Choroid plexus epithelial cell (primary cell): ENCODE data around the gene MYO3A.

Experiments used
- DNase-seq: peaks from one replicate; pipeline ENCODE4 v3.0.0-alpha.2; 2010; ENCODE audit warnings: low read depth
- H3K4me3 ChIP-seq: 2 replicates; pipeline ENCODE4 v1.5.1; 2011; ENCODE audit warnings: low read depth, mild to moderate bottlenecking, control low read depth, low read length, moderate library complexity
- TF ChIP-seq, protein P1 (sequence below): conservative IDR thresholded peaks from 2 replicates; pipeline ENCODE4 v1.5.1; 2011; ENCODE audit warnings: low read depth, mild to moderate bottlenecking, control low read depth, inconsistent platforms, low read length, moderate library complexity

The MYO3A gene

DNA sequence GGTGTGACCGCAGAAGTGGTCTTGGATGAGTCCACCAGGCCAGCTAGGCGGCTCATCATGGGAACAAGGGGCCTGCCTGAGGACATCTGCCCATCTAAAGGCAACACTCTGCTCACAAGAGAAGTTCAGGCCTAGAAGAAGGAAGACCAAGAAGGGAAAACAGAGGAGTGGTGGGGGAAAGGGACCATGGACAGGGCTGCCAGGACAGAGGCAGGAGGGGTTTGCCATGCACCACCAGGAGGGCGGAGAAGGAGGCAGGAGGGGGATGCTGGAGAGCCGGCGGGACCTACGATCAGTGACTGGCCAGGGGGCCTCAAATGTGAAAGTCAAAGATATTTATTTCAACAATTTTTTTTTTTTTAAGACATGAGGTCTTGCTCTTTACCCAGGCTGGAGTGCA lies 315.7 kb downstream of the MYO3A start:
- no peak for DNase-seq
- TF ChIP-seq, protein P1, sequence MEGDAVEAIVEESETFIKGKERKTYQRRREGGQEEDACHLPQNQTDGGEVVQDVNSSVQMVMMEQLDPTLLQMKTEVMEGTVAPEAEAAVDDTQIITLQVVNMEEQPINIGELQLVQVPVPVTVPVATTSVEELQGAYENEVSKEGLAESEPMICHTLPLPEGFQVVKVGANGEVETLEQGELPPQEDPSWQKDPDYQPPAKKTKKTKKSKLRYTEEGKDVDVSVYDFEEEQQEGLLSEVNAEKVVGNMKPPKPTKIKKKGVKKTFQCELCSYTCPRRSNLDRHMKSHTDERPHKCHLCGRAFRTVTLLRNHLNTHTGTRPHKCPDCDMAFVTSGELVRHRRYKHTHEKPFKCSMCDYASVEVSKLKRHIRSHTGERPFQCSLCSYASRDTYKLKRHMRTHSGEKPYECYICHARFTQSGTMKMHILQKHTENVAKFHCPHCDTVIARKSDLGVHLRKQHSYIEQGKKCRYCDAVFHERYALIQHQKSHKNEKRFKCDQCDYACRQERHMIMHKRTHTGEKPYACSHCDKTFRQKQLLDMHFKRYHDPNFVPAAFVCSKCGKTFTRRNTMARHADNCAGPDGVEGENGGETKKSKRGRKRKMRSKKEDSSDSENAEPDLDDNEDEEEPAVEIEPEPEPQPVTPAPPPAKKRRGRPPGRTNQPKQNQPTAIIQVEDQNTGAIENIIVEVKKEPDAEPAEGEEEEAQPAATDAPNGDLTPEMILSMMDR: no peak
- no peak overlapping the region for H3K4me3 ChIP-seq

DNA sequence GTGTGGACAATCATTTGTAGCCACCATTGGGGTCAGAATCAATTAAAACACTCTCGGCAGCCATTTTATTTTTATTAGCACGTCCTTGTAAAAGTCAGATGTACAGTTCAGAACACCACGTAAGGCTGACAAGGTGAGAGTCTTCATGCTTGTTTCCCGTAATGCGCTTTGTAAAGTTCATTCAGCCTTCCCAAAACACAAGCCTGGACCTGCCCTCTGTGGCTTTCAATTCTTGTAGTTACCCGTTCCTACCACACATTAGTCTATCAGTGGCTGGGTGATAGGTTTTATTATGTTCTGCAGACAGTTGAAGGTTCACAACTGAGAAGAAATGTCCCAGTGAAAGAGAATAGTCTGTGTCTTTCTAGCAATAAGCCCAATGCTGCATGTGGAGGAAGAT lies 317.9 kb downstream of the MYO3A start:
- no peak for DNase-seq
- TF ChIP-seq, protein P1: no peak

DNA sequence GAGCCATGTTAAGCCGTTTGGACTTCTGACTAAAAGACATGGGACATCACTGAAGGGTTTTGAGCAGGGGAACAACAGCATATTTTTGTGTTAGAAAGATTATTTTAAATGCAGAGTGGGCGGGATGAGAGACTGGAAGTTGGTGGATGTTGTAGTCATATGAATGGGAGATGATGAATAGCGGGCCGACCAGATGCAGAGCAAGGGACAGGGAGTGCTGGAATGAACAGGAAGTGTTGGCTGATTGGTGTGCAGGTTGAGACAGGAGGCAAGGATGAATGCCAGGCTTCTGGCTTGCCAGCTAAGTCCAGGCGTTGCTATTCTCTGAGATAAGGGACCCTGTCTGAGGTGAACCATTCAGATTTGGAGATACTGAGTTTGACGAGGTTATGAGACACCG lies 320.6 kb downstream of the MYO3A start:
- TF ChIP-seq, protein P1: no peak
- no peak for DNase-seq
- no peak overlapping the region for H3K4me3 ChIP-seq

More for the DNA sequence above, 317.9 kb downstream of the MYO3A start:
- H3K4me3 ChIP-seq: no peak overlapping the region

DNA sequence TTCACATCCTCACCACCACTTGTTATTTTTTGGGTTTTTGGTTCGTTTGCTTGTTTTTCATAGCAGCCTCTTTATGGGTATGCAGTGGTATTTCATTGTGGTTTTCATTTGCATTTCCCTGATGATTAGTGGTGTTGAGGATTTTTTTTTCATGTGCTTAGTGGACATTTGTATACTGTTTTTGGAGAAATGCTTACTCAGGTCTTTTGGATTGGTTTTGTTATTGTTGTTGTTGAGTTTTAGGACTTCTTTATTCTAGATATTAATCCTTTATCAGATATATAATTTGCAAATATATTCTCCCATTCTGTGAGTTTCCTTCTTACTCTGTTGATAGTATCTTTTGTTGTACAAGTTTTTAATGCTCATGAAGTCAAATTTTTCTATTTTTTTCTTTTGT lies 325.3 kb downstream of the MYO3A start:
- H3K4me3 ChIP-seq: no peak overlapping the region
- TF ChIP-seq, protein P1: no peak
- no peak for DNase-seq
